GM12878 (cell line): ENCODE measurements around the gene DENND1C. TPM values are rescaled to one million over a fixed set of nuclear protein-coding genes. Genes with fewer than 3 reads are reported as not detected.

ENCODE experiments used
- BHLHE40 ChIP-seq, 2 experiments: fragments of 450-650 bp in 1 of 2; IDR thresholded peaks; 2 replicates each; pipeline ENCODE4 v1.6.1; 2011 to 2017; ENCODE audit warnings: low read depth in 2 of 2, borderline replicate concordance in 1 of 2, improper control_type of control experiment in 1 of 2, low read length in 1 of 2, mild to moderate bottlenecking in 1 of 2
- CBX3 ChIP-seq: fragments of 200-600 bp; sonication (generic); IDR thresholded peaks from 2 replicates; pipeline ENCODE4 v1.6.1; 2016; ENCODE audit warnings: low read depth, borderline replicate concordance
- CHD1 ChIP-seq: IDR thresholded peaks from 2 replicates; pipeline ENCODE4 v1.6.1; 2012; ENCODE audit warnings: low read depth, low read length, improper control_type of control experiment
- EED ChIP-seq: sonication (generic); IDR thresholded peaks from 2 replicates; pipeline ENCODE4 v1.6.1; 2016; ENCODE audit warnings: antibody characterized with exemption, low read depth
- HCFC1 ChIP-seq: fragments of 150-350 bp; IDR thresholded peaks from 2 replicates; pipeline ENCODE4 v1.6.1; 2014; ENCODE audit warnings: low read length
- IKZF2 ChIP-seq, 2 experiments: fragments of 450-650 bp; IDR thresholded peaks; 2 replicates each; pipeline ENCODE4 v1.6.1; 2017; ENCODE audit warnings: mild to moderate bottlenecking in 2 of 2, moderate library complexity in 2 of 2
- JUNB ChIP-seq: IDR thresholded peaks from 2 replicates; pipeline ENCODE4 v1.6.1; 2016; ENCODE audit warnings: antibody characterized with exemption, mild to moderate bottlenecking
- MEF2B ChIP-seq: fragments of 450-650 bp; IDR thresholded peaks from 2 replicates; pipeline ENCODE4 v1.6.1; 2018; ENCODE audit warnings: mild to moderate bottlenecking, moderate library complexity; ENCODE audit not compliant: partially characterized antibody, poor library complexity, severe bottlenecking
- MLLT1 ChIP-seq: fragments of 450-650 bp; IDR thresholded peaks from 2 replicates; pipeline ENCODE4 v1.6.1; 2016; ENCODE audit warnings: mild to moderate bottlenecking
- NBN ChIP-seq: fragments of 450-650 bp; IDR thresholded peaks from 2 replicates; pipeline ENCODE4 v1.6.1; 2016
- NFXL1 ChIP-seq: fragments of 450-650 bp; IDR thresholded peaks from 2 replicates; pipeline ENCODE4 v1.6.1; 2017; ENCODE audit warnings: antibody characterized with exemption, mild to moderate bottlenecking, borderline replicate concordance
- PAX5 ChIP-seq: IDR thresholded peaks from 2 replicates; pipeline ENCODE4 v1.6.1; 2011; ENCODE audit warnings: low read depth, low read length, borderline replicate concordance
- PAX8 ChIP-seq: fragments of 450-650 bp; IDR thresholded peaks from 2 replicates; pipeline ENCODE4 v1.6.1; 2017; ENCODE audit warnings: mild to moderate bottlenecking, moderate library complexity
- PML ChIP-seq: IDR thresholded peaks from 2 replicates; pipeline ENCODE4 v1.6.1; 2012; ENCODE audit warnings: low read length, inconsistent platforms
- POLR2AphosphoS5 ChIP-seq: IDR thresholded peaks from 2 replicates; pipeline ENCODE4 v1.6.1; 2011; ENCODE audit warnings: mild to moderate bottlenecking, low read length, inconsistent platforms
- RCOR1 ChIP-seq: conservative IDR thresholded peaks from 2 replicates; pipeline ENCODE4 v1.6.1; 2012; ENCODE audit warnings: low read depth, low read length, improper control_type of control experiment
- SMARCA5 ChIP-seq: fragments of 450-650 bp; IDR thresholded peaks from 2 replicates; pipeline ENCODE4 v1.6.1; 2017; ENCODE audit warnings: mild to moderate bottlenecking
- TAF1 ChIP-seq: IDR thresholded peaks from 2 replicates; pipeline ENCODE4 v1.6.1; 2011; ENCODE audit warnings: mild to moderate bottlenecking, low read depth, low read length, borderline replicate concordance
- ZNF207 ChIP-seq: fragments of 450-650 bp; IDR thresholded peaks from 2 replicates; pipeline ENCODE4 v1.6.1; 2014; ENCODE audit warnings: antibody characterized with exemption, mild to moderate bottlenecking, borderline replicate concordance
- polyA plus RNA-seq, 11 experiments: library from polyadenylated mRNA; depleted of rRNA in 4 of 11; unstranded in 6 of 11; stranded (reverse) in 5 of 11; fragments of >200 nt; fragmentation: Nextera tagmentation in 4 of 11; fragmentation: Illumina TruSeq in 1 of 11; extraction: Ambion mirVana in 4 of 11; extraction: Trizol in 1 of 11; gene quantifications; 1 replicate in 1 of 11; 2 replicates in 10 of 11; pipeline versions ENCODE4 v1.2.1 to v1.2.3, GENCODE V29; 2011 to 2016; ENCODE audit warnings: inconsistent platforms in 2 of 11, missing spikeins in 2 of 11, low read depth in 1 of 11
- total RNA-seq, 4 experiments: library from RNA; depleted of rRNA in 3 of 4; stranded (reverse); fragments of >200 nt in 3 of 4; fragmentation: Illumina TruSeq in 1 of 4; extraction: Trizol in 1 of 4; gene quantifications; 2 replicates each; pipeline versions ENCODE4 v1.2.1 to v1.2.3, GENCODE V29; 2013 to 2021
- TF ChIP-seq, protein P1 (sequence below): fragments of 450-650 bp; IDR thresholded peaks from 2 replicates; pipeline ENCODE4 v1.6.1; 2017; ENCODE audit warnings: mild to moderate bottlenecking
- TF ChIP-seq, protein P2 (sequence below): fragments of 450-650 bp; IDR thresholded peaks from 2 replicates; pipeline ENCODE4 v1.6.1; 2016; ENCODE audit warnings: mild to moderate bottlenecking
- TF ChIP-seq, protein P3 (sequence below): fragments of 450-650 bp; IDR thresholded peaks from 2 replicates; pipeline ENCODE4 v1.6.1; 2016; ENCODE audit warnings: mild to moderate bottlenecking, moderate library complexity, borderline replicate concordance

DENND1C gene
- total and polyA plus RNA-seq, 10 of the 15 experiments (the other 5 are each of a cell fraction or from before 2014, with no cell fraction given), result 2.4 to 54.3 (median 32.7) TPM

- TF ChIP-seq, protein P1, sequence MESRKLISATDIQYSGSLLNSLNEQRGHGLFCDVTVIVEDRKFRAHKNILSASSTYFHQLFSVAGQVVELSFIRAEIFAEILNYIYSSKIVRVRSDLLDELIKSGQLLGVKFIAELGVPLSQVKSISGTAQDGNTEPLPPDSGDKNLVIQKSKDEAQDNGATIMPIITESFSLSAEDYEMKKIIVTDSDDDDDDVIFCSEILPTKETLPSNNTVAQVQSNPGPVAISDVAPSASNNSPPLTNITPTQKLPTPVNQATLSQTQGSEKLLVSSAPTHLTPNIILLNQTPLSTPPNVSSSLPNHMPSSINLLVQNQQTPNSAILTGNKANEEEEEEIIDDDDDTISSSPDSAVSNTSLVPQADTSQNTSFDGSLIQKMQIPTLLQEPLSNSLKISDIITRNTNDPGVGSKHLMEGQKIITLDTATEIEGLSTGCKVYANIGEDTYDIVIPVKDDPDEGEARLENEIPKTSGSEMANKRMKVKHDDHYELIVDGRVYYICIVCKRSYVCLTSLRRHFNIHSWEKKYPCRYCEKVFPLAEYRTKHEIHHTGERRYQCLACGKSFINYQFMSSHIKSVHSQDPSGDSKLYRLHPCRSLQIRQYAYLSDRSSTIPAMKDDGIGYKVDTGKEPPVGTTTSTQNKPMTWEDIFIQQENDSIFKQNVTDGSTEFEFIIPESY, result no peak
- TF ChIP-seq MLLT1 (peak; percentile 88), CBX3 (no peak), PML (no peak), BHLHE40 (IDR thresholded peaks at IDR 0.05; ENCODE audit: borderline replicate concordance in 1 of 2, low read depth in 2 of 2, low read length in 1 of 2) (peak; percentile 62 to 65; a peak in 3 of 4 replicates), PAX8 (no peak), IKZF2 (IDR thresholded peaks at IDR 0.05) (peak; percentile 97 to 98), NFXL1 (no peak), PAX5 (no peak; the same call in 1 of the 2 replicates), JUNB (no peak), TAF1 (peak; percentile 30; the same call in 1 of the 2 replicates), MEF2B (peak; percentile 60), NBN (no peak; the same call in 1 of the 2 replicates), POLR2AphosphoS5 (0 out of 2 replicates have a peak, but pooled peaks have one; percentile 32), EED (peak; percentile 96), HCFC1 (peak; percentile 30; the same call in 1 of the 2 replicates), ZNF207 (0 out of 2 replicates have a peak, but pooled peaks have one; percentile 12), SMARCA5 (peak; percentile 96), CHD1 (no peak), RCOR1 (no peak)
- TF ChIP-seq, protein P2, sequence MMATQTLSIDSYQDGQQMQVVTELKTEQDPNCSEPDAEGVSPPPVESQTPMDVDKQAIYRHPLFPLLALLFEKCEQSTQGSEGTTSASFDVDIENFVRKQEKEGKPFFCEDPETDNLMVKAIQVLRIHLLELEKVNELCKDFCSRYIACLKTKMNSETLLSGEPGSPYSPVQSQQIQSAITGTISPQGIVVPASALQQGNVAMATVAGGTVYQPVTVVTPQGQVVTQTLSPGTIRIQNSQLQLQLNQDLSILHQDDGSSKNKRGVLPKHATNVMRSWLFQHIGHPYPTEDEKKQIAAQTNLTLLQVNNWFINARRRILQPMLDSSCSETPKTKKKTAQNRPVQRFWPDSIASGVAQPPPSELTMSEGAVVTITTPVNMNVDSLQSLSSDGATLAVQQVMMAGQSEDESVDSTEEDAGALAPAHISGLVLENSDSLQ, result peak; percentile 45; the same call in 1 of the 2 replicates
- TF ChIP-seq, protein P3, sequence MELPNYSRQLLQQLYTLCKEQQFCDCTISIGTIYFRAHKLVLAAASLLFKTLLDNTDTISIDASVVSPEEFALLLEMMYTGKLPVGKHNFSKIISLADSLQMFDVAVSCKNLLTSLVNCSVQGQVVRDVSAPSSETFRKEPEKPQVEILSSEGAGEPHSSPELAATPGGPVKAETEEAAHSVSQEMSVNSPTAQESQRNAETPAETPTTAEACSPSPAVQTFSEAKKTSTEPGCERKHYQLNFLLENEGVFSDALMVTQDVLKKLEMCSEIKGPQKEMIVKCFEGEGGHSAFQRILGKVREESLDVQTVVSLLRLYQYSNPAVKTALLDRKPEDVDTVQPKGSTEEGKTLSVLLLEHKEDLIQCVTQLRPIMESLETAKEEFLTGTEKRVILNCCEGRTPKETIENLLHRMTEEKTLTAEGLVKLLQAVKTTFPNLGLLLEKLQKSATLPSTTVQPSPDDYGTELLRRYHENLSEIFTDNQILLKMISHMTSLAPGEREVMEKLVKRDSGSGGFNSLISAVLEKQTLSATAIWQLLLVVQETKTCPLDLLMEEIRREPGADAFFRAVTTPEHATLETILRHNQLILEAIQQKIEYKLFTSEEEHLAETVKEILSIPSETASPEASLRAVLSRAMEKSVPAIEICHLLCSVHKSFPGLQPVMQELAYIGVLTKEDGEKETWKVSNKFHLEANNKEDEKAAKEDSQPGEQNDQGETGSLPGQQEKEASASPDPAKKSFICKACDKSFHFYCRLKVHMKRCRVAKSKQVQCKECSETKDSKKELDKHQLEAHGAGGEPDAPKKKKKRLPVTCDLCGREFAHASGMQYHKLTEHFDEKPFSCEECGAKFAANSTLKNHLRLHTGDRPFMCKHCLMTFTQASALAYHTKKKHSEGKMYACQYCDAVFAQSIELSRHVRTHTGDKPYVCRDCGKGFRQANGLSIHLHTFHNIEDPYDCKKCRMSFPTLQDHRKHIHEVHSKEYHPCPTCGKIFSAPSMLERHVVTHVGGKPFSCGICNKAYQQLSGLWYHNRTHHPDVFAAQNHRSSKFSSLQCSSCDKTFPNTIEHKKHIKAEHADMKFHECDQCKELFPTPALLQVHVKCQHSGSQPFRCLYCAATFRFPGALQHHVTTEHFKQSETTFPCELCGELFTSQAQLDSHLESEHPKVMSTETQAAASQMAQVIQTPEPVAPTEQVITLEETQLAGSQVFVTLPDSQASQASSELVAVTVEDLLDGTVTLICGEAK, result no peak
Observed at GRCh38 chr19:6528544-6529121, 47.0 kb upstream of the DENND1C start (continued).
